ENCODE results near the gene ROR1. TPM values are rescaled to one million over a fixed set of nuclear protein-coding genes. Genes with fewer than 3 reads are reported as not detected.
"Not testable (repeated sequence)": the region's sequence is repeated elsewhere in the genome, so short reads cannot be mapped to it uniquely, and the experiment has no call there.

Gene ROR1
- total and polyA plus RNA-seq, 2 donors (not counting 3 experiments of a cell fraction or from before 2014, with no cell fraction given) = 2.6 to 3.5 TPM

DNA sequence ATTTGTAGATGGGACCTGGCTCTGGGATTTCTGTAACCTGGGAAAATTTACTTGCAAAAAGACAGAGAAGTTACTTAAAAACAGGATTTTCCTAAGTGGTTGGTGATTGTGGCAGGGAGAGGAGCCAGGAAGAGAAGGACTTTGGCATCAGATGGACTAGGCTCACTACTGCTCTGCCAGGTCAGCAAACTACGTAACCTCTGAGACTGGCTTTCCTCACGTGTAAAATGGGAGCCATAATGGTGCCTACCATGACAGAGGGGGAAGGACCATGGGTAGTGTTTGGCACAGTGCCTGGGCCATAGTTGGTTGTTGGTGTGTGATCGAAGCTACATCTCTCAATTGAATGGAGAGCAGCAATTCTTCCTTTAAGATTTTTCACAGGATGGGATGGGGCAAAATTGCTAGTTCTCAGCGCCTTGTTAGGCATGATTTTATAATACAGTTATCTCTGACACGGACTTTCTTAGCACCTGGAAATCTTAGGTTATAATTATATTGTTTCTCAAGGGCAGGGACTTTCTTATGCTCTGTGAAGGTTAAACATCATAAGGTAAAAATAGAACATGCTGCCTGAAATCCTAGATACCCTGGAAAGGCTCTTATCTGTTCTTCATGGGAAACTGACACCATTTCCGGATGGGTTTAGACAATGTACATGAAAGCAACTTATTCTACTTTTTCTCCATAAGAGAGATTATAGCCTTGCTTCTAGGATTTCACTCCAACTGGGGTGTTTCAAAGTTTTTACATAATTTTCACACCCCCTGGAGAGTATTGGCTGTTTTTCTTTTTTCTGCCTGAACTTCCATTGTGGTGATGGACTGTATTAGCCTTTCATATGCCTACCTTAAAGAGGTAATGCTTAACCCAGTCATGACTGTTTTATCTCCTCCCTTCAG lies 10.9 kb downstream of the ROR1 start:
- no peaks in the 10 kb centered on the region for H3K36me3 ChIP-seq (ENCODE audit: control insufficient read depth in 2 of 2, extremely low read depth in 1 of 2, insufficient read depth in 2 of 2, low read length in 2 of 2)
- H3K27ac ChIP-seq (ENCODE audit: insufficient read depth, low read depth, low read length) = no peak overlapping the region
- H3K79me2 ChIP-seq (ENCODE audit: control insufficient read depth, insufficient read depth, low read length) = no peaks in the 10 kb centered on the region
- TF ChIP-seq EZH2 (IDR thresholded peaks at IDR 0.05; ENCODE audit: borderline replicate concordance, low read depth, low read length, severe bottlenecking) (no peak), POLR2AphosphoS5 (IDR thresholded peaks at IDR 0.05; ENCODE audit: insufficient read depth, low read depth, low read length) (no peak)
- no peak overlapping the region for H2AFZ ChIP-seq (ENCODE audit: low read depth, low read length)
- dilution Hi-C loops (cut with MboI; ENCODE audit: extremely low pct_ligation_motif_present, low sequenced_read_pairs) = no loop called here
- no peaks in the 10 kb centered on the region for H4K20me1 ChIP-seq (replicated peaks; ENCODE audit: control insufficient read depth, extremely low read depth, insufficient read depth, low read length)
- FAIRE-seq (no peak), DNase-seq (ENCODE audit: low read depth, low spot score) (no peak)
- H3K4me2 ChIP-seq (ENCODE audit: insufficient read depth, low read length) = no peak overlapping the region
- intact Hi-C loops (cut with micrococcal nuclease) = no loop called here
- POLR2A ChIA-PET = no interaction called here
- no peaks in the 10 kb centered on the region for H3K4me1 ChIP-seq (ENCODE audit: control insufficient read depth, extremely low read depth, insufficient read depth, low read length)
- H3K9me1 ChIP-seq (replicated peaks; ENCODE audit: control insufficient read depth, extremely low read depth, insufficient read depth, low read length) = no peaks in the 10 kb centered on the region
- H3K4me3 ChIP-seq (replicated peaks in 1 of 3; ENCODE audit: insufficient read depth in 1 of 3, low read depth in 1 of 3, low read length in 3 of 3) = no peak overlapping the region
- no peak overlapping the region for H3K9ac ChIP-seq (replicated peaks; ENCODE audit: extremely low read depth, insufficient read depth, low read length)
- no peaks in the 10 kb centered on the region for H3K9me3 ChIP-seq (replicated peaks; ENCODE audit: control insufficient read depth, insufficient read depth, low read length)
- H3K27me3 ChIP-seq (ENCODE audit: control insufficient read depth in 2 of 2, insufficient read depth in 2 of 2, low read length in 2 of 2) = peaks cover 0 to 6% of the 10 kb centered on the region in 2 experiments
- BruUV-seq (replicated peaks) = no TSS peak
- CTCF ChIA-PET = interaction anchor here (1.3 to 1.4 kb wide), 2 partner anchors 93 to 110 kb away, joined by 3 to 4 read pairs; no protein-coding TSS in a partner anchor

GRCh38 chr1:63787270-63787669 lies 13.5 kb downstream of the ROR1 start:
- intact Hi-C loops (cut with micrococcal nuclease); BruUV-seq (replicated peaks); FAIRE-seq; DNase-seq (ENCODE audit: low read depth, low spot score); H3K27me3 ChIP-seq (ENCODE audit: control insufficient read depth in 2 of 2, insufficient read depth in 2 of 2, low read length in 2 of 2); H3K36me3 ChIP-seq (ENCODE audit: control insufficient read depth in 2 of 2, extremely low read depth in 1 of 2, insufficient read depth in 2 of 2, low read length in 2 of 2); H3K4me3 ChIP-seq (replicated peaks in 1 of 3; ENCODE audit: insufficient read depth in 1 of 3, low read depth in 1 of 3, low read length in 3 of 3); H3K9ac ChIP-seq (replicated peaks; ENCODE audit: extremely low read depth, insufficient read depth, low read length); H4K20me1 ChIP-seq (replicated peaks; ENCODE audit: control insufficient read depth, extremely low read depth, insufficient read depth, low read length); H3K4me2 ChIP-seq (ENCODE audit: insufficient read depth, low read length); H3K79me2 ChIP-seq (ENCODE audit: control insufficient read depth, insufficient read depth, low read length); H3K9me1 ChIP-seq (replicated peaks; ENCODE audit: control insufficient read depth, extremely low read depth, insufficient read depth, low read length); H3K27ac ChIP-seq (ENCODE audit: insufficient read depth, low read depth, low read length); H3K4me1 ChIP-seq (ENCODE audit: control insufficient read depth, extremely low read depth, insufficient read depth, low read length); H2AFZ ChIP-seq (ENCODE audit: low read depth, low read length); dilution Hi-C loops (cut with MboI; ENCODE audit: extremely low pct_ligation_motif_present, low sequenced_read_pairs); POLR2A ChIA-PET; H3K9me3 ChIP-seq (replicated peaks; ENCODE audit: control insufficient read depth, insufficient read depth, low read length): not testable (repeated sequence)
- CTCF ChIA-PET = interaction anchor here (0.9 to 1.4 kb wide), 2 partner anchors 9 to 26 kb away, joined by 4 to 5 read pairs; no protein-coding TSS in a partner anchor

All from endothelial cell of umbilical vein (primary cell).